ENCODE data around the gene ANKS1A.
A peak's percentile ranks its signal among the peaks of the same experiment; 100 is the strongest.

Gene ANKS1A

GRCh38 chr6:35044761-35045421 lies 155.8 kb downstream of the ANKS1A start:
- peak; percentile 67 for DNase-seq

GRCh38 chr6:35046103-35046502 lies 157.0 kb downstream of the ANKS1A start:
- no peak for DNase-seq

- no peak for DNase-seq
These were observed 157.8 kb downstream of the ANKS1A start for GRCh38 chr6:35046862-35047261.

GRCh38 chr6:35047265-35048011 lies 158.4 kb downstream of the ANKS1A start:
- DNase-seq: peak; percentile 54

GRCh38 chr6:35048031-35048613 lies 159.1 kb downstream of the ANKS1A start:
- DNase-seq: peak; percentile 66

DNA sequence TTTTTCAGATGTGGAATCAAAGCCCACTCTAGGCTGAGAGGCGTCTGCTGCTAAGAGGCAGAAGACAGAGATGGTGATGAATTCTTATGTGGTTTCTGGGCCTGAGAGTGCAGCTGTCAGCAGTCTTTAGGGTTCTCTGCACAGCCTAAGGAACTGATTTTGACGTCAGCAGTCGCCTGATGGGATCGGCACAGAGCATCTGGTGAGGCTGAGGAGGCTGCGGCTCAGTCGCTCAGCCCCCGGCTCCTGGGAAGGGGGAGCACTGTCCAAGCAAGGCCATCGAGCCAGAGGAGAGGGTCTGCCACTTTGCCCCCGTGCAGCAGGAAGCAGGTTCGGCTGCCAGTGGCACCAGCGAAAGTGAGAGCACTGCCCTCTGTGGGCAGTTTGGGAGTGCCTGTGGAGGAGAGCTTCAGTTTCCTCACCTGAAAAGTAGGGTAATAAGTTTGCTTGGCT lies 159.6 kb downstream of the ANKS1A start:
- DNase-seq: peak; percentile 79

- no peak for DNase-seq
These were observed 160.2 kb downstream of the ANKS1A start for GRCh38 chr6:35049156-35049735.

- peak; percentile 38 for DNase-seq
These were observed 161.1 kb downstream of the ANKS1A start for GRCh38 chr6:35049900-35050756.

- no peak for DNase-seq
These were observed 161.8 kb downstream of the ANKS1A start for GRCh38 chr6:35050757-35051330.

DNA sequence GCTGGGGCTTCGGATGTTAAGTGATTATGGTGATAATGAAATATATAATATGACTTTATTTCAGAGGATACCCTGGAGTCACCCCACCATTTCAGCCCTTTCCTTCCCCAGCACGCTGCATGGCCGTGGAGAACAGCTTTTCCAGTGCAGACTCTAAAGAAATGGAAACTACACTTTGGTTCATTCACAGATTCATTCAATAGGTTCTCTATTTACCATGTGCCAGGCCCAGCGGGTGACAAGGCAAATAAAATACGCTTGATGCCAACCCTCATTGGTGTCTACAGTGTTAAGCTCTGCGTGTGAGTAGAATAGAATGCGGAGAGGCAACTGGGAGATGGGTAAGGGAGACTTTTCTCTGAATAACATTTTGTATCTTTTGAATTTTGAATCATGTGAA lies 162.3 kb downstream of the ANKS1A start:
- DNase-seq: no peak

- DNase-seq: no peak
These were observed 163.0 kb downstream of the ANKS1A start for GRCh38 chr6:35051997-35052583.

DNA sequence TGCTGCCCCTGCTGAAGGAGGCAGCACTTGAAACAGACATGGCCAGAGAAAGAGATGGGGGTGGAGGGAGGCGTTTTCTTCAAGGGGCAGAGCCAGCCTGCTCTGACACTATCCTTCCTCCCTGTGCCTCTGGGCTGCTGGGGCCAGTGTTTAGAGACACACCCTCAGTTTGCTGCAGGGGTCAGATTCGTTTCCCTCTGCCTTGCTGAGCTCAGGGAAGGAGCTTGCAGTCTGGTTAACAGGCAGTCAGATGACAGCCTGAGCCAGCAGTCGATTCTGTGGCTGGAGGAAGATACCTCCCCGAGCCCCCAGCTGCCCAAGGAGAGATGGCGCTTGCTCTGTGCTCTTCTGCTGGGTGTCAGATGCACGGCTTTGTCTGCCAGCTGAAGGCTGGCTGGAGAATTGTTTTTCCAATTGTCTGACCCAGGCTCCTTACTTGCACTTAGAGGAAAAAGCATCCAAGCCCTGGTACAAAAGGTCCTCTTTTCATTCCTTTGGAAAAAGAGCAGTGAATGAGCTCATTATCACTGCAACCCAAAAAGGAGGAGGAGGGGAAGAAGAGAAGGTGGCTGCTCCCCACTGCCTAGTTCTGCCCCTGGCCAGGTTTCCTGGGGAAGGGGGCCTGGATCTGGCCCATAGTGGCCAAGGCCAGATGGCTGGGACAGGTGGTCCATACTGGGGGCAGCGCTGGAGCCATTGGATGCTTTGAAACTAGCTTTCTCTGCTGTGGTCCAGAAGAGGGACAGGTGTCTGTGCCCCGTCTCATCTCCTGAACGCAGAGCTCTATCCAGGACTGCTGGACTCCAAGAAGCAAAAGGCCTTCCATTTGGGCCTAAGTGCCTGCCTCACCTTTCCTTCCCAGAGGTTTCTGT lies 163.9 kb downstream of the ANKS1A start:
- peak; percentile 74 for DNase-seq

DNA sequence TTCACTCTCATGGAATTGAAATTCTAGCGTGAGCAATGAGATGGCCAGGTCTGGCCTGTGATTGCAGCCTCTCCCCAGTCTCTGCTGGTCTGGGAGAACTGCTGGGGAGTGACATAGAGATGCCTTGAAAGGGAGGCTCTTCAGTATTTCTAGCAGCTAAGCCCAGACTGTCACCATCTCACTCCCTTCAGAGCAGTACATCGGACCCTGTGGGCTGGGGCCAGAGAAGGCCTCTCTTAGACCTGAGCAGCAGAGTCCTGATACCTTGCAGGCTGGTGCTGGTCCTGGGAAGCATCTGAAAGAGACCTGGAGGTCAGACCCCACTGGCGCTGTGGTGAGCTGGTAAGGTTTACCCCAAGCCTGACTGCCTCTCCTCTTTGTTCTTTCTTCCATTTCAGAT lies 164.6 kb downstream of the ANKS1A start:
- DNase-seq: no peak

- no peak for DNase-seq
These were observed 165.2 kb downstream of the ANKS1A start for GRCh38 chr6:35054106-35054742.

DNA sequence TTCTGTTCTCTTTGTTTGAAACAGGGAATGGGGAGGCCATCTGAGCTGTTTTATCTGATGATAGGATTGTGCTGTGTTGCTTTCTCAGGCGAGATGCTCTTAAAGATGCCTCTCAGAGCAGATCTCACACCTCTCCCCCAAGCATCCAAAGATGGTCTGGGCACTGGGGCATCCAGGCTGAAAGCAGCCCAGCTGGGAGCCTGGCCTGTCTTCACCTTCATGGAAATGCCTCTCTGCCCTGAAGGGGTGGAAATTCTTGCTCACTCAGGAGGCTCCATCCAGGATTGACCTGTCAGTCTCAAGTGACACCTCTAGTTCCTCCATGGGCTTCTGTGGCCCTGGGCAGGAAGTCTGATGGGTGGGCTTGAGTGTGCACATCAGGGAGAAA lies 165.7 kb downstream of the ANKS1A start:
- no peak for DNase-seq

DNA sequence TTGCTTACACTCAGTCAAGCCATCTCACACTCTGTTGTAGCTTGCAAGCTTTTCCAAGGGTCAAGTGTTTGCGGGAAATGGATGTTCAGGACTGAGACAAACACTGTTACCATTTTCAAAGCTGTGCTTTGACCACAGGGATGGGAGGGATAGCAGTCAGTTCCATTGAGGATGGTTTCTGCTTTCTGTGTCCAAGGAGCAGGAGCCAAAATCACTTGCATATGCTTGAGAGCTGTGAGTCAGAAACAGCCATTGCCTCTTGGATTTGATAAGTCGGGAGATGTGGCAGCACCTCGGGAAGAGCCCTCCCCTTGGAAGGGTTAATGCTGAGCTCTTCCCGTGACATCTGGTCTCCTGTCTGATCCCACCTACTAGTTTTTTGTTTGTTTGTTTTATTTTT lies 166.8 kb downstream of the ANKS1A start:
- DNase-seq: no peak

GRCh38 chr6:35056952-35057351 lies 167.9 kb downstream of the ANKS1A start:
- no peak for DNase-seq

GRCh38 chr6:35057449-35058357 lies 168.6 kb downstream of the ANKS1A start:
- no peak for DNase-seq

GRCh38 chr6:35058358-35058675 lies 169.3 kb downstream of the ANKS1A start:
- no peak for DNase-seq

Data from suppressor macrophage treated with lipopolysaccharide for 4 hours (primary cell).